GM04503 (cell line): ENCODE results near the gene C2orf76.
A peak's percentile ranks its signal among the peaks of the same experiment; 100 is the strongest.
"Not testable (repeated sequence)": the region's sequence is repeated elsewhere in the genome, so short reads cannot be mapped to it uniquely, and the experiment has no call there.

ENCODE experiments used
- DNase-seq: peaks from one replicate; pipeline ENCODE4 v3.0.0-alpha.2; 2012; ENCODE audit warnings: low read depth

Gene C2orf76

DNA sequence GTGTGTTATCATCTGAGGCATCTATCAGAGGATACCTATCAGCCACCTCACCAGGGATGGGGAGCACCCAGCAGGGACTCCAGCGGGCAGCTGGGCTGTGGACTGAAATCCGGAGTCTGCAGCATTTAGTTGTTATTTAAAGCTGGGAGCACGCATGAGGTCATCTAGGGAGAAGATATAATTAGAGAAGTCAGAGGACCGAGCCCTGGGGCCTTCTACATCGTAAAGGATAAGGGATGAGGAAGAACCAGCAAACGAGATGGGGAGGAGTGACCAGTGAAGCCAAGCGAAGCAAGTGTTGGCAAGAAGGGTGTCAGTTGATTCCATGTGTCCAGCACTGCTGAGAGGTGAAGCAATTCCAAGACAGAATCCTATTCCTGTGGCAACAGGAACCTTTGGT is 72.7 kb downstream of the C2orf76 start:
- DNase-seq, result no peak

DNA sequence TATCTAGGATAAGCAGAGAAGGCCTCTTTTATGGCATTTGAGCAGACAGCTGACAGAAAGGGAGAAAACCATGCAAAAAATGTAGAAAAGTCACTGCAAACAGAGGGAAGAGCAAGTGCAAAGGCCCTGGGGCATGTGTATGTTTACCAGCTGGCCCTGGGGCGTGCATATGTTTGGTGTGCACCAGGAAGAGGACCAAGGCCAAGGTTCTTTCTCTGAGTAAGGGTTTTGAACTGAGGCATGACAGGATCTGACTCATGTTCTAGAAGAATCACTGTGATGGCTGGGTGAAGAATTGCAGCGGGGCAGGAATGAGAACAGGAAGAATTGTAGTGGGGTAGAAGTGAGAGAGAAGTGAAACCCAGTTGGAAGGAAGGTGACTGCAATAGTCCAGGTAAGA is 73.4 kb downstream of the C2orf76 start:
- no peak for DNase-seq

DNA sequence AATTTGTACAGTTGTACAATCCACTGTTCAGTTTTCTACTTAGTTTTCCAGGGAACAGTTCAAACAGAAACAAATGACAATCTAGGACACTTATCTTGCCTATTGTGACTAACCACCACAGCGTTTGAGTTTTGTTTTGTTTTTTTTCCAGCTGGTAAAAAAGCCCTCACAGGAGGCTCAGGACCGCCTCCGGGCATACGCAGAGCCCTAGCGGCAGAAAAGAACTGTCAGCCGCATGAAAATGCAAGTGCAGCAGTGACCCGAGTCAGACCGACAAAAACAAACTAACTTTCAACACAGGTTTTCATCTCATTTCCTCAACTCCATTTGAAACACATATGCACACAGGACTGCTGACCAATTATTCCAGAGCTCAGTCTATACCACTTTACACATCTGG is 74.4 kb downstream of the C2orf76 start:
- DNase-seq, result no peak

DNA sequence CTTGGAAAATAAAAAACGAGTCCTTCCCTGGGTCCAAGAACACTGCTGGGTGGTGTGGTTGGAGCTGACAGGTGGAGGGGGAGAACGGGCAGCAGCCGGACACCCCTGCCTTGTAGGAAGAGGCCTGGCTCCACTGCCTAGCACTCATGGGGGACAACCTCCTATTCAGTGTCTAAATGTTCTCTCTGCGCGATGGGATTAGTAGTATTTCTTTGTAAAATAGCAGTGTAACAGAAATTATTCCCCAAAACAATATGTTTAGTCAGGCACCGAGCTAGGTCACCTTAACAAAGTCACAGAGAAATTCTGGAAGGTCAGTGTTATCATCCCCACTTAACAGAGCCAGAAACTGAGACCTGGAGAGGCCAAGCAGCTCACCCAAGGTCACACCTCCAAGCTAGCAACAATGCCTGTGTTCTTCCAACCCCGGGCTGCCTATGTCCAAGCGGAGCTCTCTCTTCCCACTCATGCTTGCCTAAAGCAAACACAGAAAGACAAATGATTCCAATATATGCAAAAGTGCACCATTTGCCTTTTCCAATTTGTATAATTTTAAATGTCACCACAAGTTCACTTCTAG is 75.0 kb downstream of the C2orf76 start:
- no peak for DNase-seq

DNA sequence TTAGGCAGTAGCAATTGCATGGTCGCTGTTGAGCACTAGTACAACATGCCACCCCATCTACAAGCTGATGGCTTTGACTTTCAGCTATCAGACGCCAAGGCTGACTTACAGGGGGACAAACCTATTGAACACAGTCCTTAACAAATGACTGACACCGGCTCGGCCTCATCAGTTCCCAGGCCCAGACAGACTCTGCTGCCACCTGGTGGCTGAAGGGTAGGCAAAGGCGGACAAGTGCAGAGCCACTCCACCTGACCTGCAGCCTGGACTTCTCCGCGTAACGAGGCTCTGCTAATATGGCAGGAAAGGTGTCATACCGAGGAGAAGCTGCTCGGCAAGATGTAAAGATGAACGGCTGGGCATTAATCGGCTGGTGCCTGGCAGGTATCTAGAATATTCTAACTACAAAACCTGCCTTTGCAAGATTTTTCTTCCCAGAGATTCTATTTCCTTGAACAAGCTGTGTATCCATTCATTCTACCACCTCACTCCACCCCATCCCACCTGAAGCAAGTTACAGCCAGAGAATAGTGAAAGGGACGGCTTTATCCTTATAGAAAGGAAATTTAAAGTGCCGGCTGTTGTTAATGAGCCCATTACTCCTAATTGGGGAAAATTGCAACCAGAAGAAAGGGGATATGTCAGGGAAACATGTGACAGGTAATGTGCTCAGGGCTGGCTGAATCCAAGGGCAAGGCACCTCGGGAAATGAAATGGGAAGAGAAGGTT is 75.6 kb downstream of the C2orf76 start:
- no peak for DNase-seq

DNA sequence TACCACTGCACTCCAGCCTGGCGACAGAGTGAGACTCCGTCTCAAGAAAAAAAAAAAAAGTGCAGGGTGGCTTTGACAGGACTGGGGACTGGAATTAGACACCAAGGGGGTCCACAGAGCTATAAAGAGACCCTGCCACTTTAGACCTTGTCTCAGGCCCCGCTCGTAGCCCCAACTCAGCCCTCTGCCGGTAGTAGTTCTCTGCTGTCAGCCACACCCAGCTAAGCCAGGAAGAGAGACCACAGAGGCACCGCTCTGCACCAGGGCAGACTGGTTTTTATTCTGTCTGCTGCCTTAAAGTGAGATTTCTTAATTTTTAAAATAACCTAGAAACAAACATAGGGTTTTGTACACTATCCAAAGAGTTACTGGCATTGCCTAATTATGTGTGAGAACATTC is 77.0 kb downstream of the C2orf76 start:
- no peak for DNase-seq

DNA sequence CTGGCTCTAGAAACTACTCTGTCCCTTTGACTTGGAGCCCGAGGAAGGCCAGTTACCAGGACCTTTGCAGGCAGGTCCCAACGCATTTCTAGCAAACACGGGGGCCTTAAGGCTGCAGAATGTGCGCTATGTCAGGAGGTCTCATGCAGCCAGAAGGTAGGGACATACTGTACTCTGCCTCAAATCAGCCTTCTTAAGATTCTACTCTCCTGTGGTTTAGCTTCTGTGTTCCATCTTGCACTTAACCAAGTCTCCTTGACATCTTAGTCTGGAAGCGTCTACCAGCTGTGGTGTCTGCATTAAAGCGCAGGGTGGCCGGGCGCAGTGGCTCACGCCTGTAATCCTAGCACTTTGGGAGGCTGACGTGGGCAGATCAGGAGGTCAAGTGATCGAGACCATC is 77.5 kb downstream of the C2orf76 start:
- DNase-seq, result no peak

DNA sequence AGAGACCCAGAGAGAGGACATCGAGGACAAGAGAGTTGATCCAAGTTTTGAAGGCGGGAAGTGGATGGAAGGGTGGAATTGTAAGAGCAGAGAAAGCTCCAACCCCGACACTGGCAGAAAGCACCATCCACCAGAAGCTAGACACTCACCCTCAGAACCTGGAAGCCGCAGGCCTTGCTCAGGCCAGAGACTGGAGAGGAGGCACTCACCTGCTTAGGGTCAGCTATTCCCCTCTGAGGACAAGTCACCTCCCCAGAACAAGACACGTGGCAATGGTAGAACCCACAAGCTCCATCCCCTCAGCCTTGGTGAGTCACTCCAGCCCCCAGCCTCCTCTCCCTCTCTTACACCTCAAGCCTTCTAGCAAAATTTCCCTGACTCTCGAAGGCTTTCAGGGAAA is 78.1 kb downstream of the C2orf76 start:
- no peak for DNase-seq

DNA sequence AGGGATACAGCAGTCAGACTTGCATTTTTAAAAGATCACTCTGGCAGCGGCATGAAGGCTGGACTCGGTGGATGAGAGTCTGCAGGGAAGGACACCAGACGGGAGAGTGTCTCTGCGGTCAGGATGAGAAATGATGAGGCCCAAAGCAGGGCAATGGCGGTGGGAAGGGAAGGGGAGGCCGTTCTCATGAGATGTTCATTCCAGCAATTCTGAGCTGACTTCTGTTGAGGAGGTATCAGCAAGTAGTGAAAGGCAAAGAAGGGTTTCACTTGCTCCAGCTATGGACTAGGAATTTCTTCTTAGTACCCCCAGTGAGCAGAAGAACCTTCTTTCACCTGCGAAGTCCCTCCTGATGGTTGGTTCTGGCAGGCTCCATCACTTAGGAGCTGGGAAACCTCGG is 80.0 kb downstream of the C2orf76 start:
- no peak for DNase-seq

DNA sequence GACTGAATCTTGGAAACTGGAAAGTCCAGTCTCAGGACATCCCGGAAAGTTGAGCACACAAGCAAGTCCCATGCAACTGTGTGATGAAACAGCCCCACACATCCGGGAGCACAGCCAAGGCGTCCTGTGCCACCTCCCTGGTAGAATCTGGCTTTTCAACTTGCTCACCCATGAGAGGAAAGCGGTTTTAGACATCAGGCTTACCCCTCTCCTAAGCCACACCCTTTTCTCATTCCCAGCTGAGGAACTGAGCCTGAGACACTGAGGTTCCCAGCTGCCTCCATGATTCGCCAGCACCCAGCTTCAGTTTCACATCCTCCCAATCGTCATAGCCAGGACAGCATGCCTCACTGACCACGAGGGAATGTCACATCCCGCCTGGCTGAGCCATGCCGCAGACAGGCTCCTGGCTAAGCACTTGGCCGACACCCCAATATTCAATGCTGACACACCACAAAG is 82.7 kb downstream of the C2orf76 start:
- peak; percentile 83 for DNase-seq

DNA sequence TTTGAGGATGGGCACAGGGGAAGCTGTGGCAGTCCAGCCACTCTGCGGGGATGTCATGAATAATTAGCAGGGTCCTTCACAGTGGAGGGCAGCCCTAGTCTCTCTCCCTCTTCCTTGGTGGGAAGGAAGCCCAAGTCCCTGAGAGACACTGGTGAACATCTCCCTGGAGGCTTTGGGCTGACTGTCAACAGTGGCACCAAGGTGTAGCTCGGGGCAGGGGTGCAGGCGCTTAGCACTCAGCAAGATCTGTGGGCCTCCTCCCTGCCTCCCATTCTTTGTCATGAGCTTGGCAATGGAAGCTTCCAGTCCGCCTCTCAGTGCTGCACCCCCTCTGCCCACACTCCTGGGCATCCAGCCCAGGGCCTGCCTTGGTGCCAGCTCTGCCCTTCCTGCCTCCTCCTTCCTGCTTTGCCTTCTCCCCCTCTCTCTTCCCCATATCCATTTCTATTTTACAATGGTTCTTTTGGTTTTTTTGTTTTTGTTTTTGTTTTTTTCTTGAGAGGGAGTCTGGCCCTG is 83.6 kb downstream of the C2orf76 start:
- no peak for DNase-seq

DNA sequence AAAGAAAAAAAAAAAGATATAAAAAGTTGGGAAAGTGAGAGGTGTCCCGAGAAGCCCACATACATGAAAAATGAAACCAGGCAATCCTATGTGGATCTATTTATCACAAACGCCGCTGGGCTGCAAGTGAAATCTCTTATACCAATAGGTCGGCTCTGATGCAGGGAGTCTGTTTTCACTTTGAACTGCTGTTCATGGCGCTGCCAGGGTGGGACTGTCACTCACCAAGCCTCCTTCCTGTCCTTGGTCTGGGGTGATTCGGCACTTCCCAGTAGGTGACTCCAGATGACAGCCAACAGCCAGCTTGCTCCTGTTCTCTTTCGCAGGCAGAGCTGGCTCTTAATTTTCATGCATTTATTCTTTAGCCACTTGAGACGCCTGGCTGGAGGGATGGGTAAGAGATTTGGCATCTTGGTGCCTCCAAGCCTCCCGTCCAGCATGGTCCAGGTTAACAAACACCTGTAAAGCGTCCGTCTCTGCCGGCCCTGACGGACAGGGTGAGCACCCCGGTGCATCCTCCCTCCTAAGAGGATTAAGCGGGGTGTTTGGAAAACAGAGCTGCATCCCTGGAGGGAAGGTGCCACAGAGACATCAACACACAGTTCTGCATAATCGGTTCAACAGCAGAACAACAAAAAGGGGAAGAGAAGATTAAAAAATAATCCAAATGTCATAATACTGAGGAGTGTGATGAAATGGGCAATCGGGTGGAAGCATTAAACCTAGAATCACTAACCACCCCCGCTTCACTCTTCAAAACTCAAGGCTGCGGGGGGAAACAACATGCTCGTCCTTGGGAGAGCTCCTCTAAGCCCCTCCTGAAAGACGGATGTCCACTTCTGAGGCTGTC is 84.3 kb downstream of the C2orf76 start:
- no peak for DNase-seq

DNA sequence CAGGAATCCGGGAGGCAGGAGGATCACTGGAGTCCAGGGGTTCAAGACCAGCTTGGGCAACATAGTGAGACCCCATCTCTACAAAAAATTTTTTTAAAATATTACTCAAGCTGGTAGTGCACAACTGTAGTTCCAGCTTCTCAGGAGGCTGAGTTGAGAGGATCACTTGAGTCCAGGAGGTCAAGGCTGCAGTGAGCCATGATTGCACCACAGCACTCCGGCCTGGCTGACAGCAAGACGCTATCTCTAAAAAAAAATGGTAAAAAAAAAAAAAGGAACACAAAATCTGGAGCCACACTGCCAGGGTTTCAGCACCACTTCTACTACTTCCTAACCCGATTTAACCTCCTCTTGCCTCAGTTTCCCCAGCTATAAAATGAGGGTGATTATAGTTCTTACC is 86.0 kb downstream of the C2orf76 start:
- DNase-seq, result no peak

DNA sequence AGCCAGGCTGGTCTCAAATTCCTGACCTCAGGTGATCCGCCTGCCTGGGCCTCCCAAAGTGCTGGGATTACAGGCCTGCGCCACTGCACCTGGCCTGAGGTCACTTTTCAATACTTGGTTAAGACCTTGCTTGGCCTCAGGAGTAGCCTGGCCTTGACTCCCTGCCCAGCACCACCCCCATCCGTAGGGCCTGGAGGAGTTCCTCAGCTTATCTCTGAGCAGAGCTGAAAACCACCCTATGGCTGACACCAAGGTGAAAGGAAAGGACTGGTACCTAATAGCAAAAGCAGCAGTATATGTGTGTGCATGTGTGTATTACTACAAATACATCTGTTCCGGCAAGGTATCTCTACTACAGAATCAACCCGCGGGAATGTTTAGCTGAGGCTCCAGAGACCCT is 87.0 kb downstream of the C2orf76 start:
- DNase-seq, result no peak

DNA sequence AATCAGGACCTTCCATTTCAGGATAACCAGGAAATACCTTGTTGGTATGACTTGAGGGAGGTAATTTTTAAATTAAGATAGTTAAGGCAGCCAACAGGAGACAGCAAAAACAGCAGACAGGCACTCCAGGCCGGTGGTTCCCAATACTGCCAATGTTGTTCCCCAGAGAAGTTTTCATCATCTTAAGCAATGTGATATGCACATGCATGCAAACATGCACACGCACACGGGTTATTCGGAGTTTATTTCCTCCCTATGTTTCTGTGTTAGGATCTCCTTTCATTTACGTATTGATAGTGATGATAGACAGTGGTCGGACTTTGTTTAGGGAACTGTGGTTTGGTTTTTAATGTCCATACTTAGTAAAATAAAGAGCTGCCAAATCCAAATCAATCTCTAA is 87.7 kb downstream of the C2orf76 start:
- DNase-seq, result no peak

DNA sequence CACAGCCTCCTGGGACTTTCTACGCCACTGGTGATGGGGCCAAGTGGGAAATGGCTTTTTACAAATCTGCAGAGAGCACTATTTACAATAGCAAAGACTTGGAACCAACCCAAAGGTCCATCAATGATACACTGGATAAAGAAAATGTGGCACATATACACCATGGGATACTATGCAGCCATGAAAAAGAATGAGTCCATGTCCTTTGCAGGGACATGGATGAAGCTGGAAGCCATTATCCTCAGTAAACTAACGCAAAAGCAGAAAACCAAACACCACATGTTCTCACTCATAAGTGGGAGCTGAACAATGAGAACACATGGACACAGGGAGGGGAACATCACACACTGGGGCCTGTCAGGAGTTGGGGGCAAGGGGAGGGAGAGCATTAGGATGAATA is 88.2 kb downstream of the C2orf76 start:
- not testable (repeated sequence) for DNase-seq

DNA sequence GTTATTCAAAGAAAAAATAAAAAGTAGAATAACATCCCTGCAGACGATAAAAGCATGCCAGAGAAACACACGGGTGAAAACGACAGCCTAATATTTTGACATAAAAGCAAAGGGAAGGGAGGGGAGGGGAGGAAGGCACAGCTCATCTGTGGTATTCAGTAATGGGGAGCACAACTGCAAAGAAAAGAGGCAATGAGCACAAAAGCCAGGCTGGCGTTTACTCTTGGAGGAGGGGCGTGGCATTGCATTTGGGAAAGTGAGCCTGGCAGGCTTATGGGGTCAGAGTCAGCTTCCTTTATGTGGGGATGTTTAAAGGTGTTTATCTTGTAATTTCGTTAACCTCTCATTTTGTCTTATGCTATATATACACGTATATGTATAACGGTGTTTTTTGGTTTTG is 89.8 kb downstream of the C2orf76 start:
- no peak for DNase-seq

DNA sequence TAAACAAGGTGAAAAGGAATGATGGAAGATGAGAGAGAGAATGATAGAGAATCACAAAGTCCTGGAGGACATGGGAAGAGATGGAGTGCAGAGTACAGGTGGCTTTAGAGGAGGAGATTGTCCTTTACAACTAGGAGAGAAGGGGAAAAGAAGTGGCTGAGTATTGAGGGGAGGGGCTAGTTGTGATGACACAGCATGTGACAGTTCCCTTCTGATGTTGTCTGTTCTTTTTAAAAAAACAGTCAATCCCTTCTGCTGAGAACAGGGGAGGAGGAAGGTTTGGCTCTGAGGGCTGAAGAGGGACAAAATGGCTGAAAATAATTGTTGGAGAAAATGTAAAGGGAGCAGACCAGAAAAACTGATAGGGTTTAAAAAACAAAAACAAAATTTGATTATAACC is 99.0 kb downstream of the C2orf76 start:
- DNase-seq, result no peak

DNA sequence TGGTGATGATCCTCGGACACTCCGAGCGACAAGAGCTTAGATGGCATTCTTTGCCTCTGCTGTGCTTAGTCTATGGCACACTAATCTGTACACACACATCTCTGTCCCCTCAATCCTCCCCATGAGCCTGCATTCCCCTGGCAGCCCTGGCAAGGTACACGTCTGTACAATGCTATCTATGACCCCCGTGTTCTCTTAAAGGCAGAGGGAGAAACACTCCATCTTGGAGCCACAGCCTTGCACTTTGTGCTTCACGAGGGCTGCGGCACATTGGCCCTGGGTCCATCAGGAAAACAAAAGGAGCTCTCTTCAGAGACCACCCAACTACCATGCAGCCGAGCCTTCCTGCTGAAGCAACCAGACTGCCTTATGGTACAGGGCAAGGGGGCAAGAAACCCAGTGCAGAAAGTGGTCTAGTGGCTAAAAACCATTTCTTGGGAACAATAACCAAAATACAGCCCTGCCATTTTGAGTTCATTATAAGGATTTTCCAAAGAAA is 100.5 kb downstream of the C2orf76 start:
- no peak for DNase-seq

DNA sequence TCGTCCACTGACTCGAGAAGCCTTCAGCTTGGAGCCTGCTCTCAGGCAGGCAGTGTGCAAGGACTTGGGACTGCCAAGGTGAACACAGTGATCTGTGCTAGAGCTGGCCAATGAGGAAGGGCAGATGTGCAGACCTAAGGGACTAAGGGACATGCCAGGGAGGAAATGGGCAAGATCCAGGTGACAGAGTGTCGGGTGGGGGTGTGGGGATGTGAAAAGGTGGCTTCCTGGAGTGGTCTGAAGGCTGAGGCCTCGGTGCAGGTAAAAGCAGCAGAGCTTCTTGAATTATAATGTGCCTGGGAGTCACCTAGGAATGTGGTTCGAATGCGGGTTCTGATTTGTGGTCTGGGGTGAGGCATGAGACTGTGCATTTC is 101.0 kb downstream of the C2orf76 start:
- no peak for DNase-seq

DNA sequence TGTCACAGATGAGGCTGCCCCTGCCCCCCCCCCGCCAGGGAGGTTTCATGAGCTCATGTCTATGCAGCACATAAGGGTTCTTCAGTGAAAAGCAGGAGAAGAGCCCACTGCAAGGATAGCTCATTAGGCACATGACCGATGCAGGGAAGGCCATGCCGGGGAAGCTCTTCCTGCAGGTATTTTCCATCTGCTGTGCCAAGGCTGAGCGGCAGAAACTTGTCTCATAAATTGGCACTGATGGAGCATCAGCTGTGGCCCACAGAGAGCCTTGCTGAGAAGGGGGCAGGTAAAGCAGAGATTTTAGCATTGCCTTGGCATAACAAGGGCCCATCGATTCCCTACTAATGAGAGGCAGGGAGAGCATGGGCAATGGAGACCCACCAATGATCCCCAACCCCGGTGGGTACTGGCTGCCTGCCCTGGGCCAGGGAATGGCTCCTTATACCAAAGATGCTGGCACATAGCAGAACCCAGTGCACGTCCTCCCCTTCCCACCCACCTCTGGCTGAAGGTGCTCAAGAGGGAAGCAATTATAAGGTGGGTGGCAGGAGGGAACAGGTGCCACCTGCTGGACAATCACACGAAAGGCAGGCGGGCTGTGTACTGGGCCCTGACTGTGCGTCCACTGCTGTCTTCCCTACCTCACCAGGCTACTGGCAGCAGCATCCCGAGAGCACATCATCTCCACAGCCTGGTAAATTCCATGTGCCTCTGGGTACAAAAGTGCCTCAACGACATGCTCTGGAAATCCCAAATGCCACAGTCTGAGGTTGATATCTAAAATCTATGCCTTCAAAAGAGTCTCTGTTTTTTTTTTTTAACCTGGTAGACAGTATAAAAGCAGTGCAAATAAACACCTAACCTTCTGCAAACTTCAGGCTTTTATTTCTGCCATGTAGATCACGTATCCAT is 101.6 kb downstream of the C2orf76 start:
- DNase-seq, result no peak

DNA sequence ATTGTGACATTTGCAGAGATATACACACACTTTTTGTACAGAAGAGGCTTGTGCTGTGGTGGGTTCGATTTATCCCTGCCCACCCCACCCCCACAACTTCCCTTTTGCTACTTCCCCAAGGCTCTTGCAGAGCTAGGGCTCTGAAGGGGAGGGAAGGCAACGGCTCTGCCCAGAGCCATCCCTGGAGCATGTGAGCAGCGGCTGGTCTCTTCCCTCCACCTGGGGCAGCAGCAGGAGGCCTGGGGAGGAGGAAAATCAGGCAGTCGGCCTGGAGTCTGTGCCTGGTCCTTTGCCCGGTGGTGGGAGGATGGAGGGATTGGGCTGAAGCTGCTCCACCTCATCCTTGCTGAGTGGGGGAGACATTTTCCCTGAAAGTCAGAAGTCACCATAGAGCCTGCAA is 103.0 kb downstream of the C2orf76 start:
- DNase-seq, result no peak
